H4 (cell line): ENCODE results near the gene SLC35E1. TPM values are rescaled to one million over a fixed set of nuclear protein-coding genes. Genes with fewer than 3 reads are reported as not detected.

Experiments
- DNase-seq: peaks from one replicate; pipeline ENCODE4 v3.0.0-alpha.2; 2015; ENCODE audit warnings: low spot score
- total RNA-seq: library from RNA; depleted of rRNA; stranded (reverse); fragments of >200 nt; shearing (Covaris generic); gene quantifications from 2 replicates; pipeline ENCODE4 v1.2.3, GENCODE V29; 2014; rRNA removed

The SLC35E1 gene
- 19.6 and 29.6 TPM in 2 replicates for total RNA-seq

- DNase-seq, result peak; percentile 99
These were observed at the start of gene SLC35E1 for GRCh38 chr19:16572332-16573211. TSS of gene SLC35E1 (minus strand) at chr19:16572415. CDS start at chr19:16572364, 51 bp downstream.

DNA sequence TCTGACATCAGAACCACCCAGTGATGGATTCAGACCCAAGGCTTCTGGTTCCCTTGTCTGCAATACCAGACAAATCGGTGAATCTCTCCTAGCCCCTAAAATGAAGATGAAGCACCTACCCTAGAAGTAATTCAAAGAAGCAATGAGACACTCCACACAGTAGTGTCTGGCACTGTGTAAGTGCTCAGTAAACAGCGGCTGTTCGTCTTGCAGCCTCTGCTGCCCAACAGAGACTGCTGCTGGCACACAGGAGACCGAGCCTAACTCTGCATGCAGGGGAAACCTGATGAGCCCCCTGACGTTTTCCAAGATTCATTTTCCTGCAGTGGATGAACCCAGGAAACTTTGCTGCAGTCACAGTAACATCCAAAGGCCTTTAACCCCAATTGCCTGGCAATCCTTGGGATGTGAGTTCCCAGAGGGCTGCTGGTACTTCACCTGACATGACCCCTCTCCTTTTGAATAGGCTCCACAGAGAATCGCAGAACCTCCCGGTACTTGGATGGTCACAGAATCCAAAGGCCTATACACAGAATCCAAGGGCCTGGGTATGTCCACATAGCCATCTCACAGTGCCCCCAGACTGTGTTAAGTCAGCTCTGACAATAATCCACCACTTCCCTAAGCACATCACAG, 49.1 kb upstream of the SLC35E1 start:
- no peak for DNase-seq

GRCh38 chr19:16620584-16620983, 48.4 kb upstream of the SLC35E1 start:
- DNase-seq, result no peak

DNA sequence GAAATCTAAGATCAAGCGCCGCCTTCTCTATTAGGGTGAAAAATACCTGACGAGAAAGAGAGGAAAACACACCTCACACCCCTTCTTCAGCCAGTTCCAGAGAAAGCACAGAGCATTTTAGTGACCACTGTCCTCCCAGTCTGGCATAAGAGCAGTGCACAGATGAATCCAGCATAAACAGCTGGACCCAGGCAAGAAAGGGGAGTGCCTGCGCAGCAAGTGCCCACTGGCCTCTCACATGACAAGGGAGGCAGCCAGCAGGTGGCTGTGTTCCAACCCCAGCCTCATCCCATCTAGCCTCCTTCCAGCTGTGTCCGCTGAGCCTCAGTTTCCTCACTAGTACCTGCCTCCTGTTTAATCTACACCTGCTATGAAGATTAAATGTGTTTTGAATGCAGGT, 47.8 kb upstream of the SLC35E1 start:
- DNase-seq, result no peak

GRCh38 chr19:16619457-16619856, 47.2 kb upstream of the SLC35E1 start:
- DNase-seq, result no peak

DNA sequence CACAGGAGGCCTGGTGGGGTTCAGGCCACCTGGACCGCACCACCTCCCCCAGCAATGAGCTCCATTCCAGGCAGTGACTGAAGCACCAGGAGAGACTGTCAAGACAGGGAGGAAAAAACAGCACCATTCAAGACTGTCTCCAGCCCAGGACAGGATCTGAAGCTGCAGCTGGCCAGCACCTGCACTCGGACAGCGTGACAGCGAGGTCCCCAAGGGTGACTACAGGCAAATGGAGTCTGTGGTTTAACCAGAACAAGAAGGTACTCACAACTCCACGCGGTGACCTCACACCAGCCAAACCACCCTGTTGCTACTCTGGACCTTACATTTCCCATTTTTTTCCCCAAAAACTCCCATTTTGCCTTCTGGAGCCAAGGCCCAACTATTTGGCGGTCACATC, 46.0 kb upstream of the SLC35E1 start:
- no peak for DNase-seq

DNA sequence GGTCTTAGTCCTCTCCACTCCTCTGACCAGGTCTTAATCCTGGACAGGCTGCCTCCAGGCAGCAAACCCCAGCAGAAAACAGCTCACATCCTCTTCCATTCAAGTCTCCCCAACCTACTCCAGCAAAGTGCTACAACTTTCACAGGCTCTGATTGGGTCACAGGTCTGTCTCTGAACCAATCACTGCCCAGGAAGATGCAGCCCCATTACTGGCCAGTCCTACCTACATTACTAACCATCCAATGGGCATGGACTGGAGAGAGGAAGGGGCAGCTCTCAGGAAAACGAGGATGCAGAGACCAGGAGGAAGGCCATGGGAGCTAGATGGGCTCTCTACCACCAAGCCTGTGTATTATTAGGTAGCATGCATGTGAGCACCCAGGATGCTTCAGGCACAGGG, 43.6 kb upstream of the SLC35E1 start:
- no peak for DNase-seq

DNA sequence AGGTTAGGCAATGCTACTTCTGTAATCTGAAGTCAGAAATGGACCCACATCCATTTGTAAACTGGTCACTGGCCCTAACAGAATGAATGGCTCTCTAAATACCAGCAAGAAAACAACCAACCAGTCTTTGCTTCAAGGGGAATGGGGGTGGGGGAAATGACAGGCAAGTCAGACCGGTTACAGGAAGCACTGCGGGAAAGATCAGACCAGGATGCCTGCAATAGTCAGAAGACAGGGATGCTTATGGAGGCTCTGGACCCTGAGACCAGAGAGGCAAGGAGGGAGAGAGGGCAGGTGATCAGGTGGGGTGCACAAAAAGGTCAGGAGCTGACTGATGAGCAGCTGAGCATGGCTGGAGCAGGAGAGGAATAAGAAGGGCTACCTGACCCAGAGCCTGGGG, 42.7 kb upstream of the SLC35E1 start:
- no peak for DNase-seq

GRCh38 chr19:16613841-16614240, 41.6 kb upstream of the SLC35E1 start:
- DNase-seq, result no peak

DNA sequence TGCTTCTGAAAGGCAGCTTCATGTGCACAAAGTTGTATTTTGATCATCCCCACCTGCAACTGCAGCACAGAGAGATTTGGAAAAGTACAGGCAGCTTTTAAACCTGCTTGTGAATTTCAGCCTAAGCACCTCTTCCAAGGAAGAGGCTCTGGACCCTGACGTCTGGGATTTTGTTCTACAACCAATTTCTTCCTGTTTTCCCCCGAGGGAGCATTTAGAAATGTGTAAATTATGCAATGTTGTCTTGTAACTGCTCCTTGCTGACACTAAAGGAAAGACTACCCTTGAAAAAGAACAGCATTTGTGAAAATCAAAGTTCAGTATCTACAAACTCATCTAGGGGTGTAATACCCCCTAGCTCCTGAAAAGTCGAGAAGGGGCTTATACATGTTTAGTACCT, 40.4 kb upstream of the SLC35E1 start:
- no peak for DNase-seq

GRCh38 chr19:16611121-16611520, 38.9 kb upstream of the SLC35E1 start:
- no peak for DNase-seq

DNA sequence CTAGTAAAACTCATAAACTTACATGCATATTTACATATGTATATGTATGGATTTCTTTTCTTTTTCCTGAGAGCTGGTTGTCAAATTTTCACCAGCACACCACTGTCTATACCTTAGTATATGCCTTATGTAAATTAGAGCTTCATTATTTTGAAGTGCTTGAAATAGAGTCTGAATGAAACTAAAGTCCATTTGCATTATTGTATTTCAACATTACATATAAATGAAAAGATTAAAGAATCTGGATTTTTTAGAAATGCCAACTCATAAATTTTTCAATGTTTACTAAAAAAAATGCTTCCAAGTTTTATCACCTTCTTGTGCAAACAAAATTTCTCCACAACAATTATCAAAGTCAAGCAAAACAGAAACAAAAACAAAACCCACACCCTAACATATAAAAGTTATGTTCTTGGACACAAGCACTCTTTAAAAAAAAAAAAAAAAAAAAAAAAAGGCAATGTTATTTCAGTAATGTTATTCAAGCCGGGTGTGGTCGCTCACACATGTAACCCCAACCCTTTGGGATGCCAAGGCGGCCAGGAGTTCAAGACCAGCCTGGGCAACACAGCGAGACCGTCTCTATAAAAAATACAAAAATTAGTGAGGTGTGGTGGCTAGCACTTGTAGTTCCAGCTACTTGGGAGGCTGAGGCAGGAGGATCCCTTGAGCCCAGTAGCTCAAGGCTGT, 37.4 kb upstream of the SLC35E1 start:
- DNase-seq, result no peak

DNA sequence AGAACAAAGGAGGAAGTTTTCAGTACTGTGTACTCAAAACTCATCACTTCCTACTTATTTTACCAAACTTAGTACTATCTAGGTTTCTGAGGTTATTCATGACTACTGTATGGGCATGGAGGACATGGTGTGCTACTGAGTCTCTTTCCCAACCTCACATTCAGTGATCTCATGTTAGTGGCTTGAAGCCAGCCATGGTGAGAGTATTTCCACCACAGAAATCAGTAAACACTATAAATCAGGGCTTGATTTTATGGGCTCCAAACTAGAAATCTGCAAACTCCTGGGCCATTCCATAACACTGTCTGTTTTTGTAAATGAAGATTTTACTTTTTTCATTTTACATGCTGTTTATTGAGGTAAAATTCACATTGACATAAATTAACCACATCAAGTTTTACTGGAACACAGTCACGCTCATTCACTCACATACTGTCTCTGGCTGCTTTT, 36.1 kb upstream of the SLC35E1 start:
- DNase-seq, result peak; percentile 92

DNA sequence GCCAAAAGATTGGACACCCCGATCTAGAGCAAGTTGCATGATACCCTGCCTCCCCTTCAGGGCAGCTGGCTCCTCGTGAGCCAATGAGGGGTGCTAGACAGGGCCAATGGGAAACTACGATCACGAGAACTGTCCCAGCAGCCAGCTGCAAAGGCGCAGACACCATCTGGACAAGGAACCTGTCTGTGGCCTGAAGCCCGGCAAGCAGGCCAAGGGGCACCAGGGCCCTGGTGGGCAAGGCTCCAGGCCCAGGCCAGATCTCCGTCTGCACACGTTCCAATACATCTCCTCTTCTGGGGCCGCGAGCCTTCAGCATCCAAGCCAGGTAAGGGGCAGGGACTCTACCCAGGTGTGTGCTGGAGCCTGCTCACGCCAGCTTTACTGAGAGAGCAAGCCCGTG, 35.6 kb upstream of the SLC35E1 start:
- DNase-seq, result no peak

- no peak for DNase-seq
These were observed 33.4 kb upstream of the SLC35E1 start for GRCh38 chr19:16605553-16605994.

DNA sequence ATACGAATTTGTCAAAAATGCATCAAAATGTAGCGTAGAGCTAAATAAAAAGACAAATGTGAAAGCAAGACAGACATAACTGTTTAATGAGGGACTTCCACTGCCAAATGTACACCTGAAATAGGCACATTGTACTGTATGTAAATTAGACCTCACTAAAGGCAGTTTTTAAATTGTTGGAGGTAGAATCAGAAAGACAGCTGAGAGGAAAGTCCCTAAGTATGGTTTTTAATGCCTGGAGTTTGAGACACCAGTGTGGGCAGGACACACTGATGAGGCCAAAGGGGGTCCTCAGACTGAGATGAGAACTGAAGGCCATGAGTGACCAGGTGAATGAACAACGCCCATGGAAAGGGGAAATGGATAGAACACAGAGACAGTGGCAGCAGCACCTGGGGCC, 32.9 kb upstream of the SLC35E1 start:
- DNase-seq, result no peak

DNA sequence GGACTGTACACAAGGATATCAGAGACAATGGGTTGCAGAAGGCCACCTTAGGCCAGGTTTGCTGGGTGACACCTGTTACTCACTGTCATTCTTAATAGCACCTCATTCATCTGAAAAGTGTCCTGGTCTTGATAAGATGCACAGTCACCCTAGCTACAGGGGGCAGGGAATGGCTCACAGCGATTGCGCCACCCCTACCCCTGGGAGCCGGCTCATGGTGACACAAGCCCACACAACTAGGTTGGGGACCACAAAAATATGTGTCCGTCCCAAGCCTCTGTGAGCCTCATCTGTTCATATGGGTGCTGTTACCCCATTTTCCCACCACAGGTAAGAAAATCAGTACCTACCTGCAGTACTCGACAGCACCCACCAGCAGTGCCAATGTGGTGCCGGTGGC, 32.4 kb upstream of the SLC35E1 start:
- DNase-seq, result no peak

DNA sequence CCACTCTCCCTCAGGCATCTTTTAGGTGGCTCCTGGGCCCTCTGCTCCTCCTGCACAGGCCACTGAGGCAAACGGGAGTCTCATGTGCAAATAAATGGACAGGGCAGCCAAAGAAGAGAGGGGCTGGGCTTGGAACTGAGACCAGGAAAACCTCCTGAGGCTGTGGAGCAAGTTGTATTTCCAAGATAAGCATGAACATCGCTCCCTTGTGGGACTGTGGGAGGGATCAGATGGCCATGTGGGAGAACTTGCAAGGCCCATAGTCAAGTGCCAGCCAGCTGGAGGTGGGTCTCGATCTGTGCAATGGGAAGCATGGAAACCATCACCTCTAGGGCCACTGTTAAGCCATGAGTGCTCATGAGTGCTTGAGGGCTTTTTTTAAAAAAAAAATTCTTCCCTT, 30.9 kb upstream of the SLC35E1 start:
- DNase-seq, result no peak

- no peak for DNase-seq
These were observed 29.3 kb upstream of the SLC35E1 start for GRCh38 chr19:16601378-16602052.

DNA sequence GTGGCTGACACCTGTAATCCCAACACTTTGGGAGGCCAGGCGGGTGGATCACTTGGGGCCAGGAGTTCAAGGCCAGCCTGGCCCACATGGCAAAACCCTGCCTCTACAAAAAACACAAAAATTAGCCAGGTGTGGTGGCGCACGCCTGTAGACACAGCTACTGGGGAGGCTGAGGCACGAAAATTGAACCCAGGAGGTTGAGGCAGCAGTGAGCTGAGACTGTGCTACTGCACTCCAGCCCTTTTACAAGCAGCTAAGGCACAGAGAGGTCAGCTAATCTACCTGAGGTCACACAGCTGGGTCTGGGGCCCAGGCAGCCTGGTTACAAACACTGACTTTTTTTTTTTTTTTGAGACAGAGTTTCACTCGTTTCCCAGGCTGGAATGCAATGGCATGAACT, 28.6 kb upstream of the SLC35E1 start:
- DNase-seq, result no peak

DNA sequence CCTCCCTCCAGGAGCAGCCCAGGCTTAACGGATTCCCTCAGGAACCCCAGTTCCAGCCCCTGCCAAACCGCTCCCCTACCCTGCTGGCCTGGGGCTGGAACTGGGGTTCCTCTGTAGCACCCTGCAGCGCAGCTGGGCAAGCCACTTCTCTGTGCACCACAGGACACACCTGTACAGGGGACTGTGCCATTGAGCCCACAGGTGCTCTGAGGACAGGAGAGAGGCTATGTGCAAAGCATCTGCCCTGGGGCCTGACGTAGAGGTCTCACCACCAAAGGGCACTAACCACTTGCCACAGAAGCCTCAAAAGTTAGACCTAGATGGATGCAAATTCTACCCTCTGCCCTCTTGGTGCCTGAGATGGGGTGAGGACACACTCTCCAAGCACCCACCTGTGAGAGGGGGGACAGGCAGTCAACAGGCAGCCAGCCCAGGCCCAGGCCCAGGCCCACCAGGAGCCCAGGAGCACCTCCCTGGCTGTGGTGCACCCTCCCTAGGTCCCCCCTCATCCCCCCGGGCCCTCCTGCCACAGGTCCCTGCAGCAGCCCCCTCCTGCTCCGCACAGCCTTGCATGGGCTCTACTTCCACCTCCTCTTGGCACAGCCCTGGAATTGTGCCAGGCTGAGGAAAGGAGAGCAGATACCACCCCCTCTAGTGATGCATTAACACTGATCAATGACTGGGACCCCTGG, 27.6 kb upstream of the SLC35E1 start:
- no peak for DNase-seq
